WTC11 (cell line): ENCODE data around the gene CXCL8. TPM values are rescaled to one million over a fixed set of nuclear protein-coding genes. Genes with fewer than 3 reads are reported as not detected.

Experiments
- ATAC-seq: fragments of 200-7000 bp; cut with Tn5 transposase; 2 replicates; pipeline ENCODE4 v1.10.0; 2021; ENCODE audit warnings: mild to moderate bottlenecking, moderate library complexity
- CTCF ChIA-PET: fragments of 300-600 bp; sonication (Branson Sonifier 250); formaldehyde crosslinking; loops from one replicate; lab custom pipeline; 2021; ENCODE audit warnings: antibody characterized with exemption; lab: Charles Lee
- POLR2A ChIA-PET: fragments of 350-600 bp; sonication (Branson Sonifier 250); formaldehyde crosslinking; loops from one replicate; lab custom pipeline; 2021; ENCODE audit warnings: antibody characterized with exemption; lab: Charles Lee
- DNase-seq: peaks from one replicate; pipeline ENCODE4 v3.0.0; 2021; ENCODE audit warnings: low spot score
- H3K27ac Mint-ChIP-seq: 2 replicates; pipeline ENCODE4 v1.8.0; 2021; ENCODE audit warnings: mixed read lengths
- H3K27me3 Mint-ChIP-seq: 2 replicates; pipeline ENCODE4 v1.8.0; 2021; ENCODE audit warnings: low read depth, mild to moderate bottlenecking, moderate library complexity, mixed read lengths
- H3K36me3 Mint-ChIP-seq: 2 replicates; pipeline ENCODE4 v1.8.0; 2021; ENCODE audit warnings: mixed read lengths
- H3K4me1 Mint-ChIP-seq: 2 replicates; pipeline ENCODE4 v1.8.0; 2022; ENCODE audit warnings: mixed read lengths
- H3K4me3 Mint-ChIP-seq: 2 replicates; pipeline ENCODE4 v1.8.0; 2021; ENCODE audit warnings: mild to moderate bottlenecking, moderate library complexity, mixed read lengths
- H3K9me3 Mint-ChIP-seq: 2 replicates; pipeline ENCODE4 v1.8.0; 2021; ENCODE audit warnings: mixed read lengths
- JUN ChIP-seq: sonication (generic); formaldehyde crosslinking; IDR thresholded peaks from 2 replicates; pipeline ENCODE4 v1.8.0; 2023; ENCODE audit warnings: mild to moderate bottlenecking, missing genetic modification reagents
- MLX ChIP-seq: sonication (generic); formaldehyde crosslinking; IDR thresholded peaks from 2 replicates; pipeline ENCODE4 v1.8.1; 2023; ENCODE audit warnings: mild to moderate bottlenecking, missing genetic modification reagents, moderate library complexity
- NR1H2 ChIP-seq: sonication (generic); formaldehyde crosslinking; IDR thresholded peaks from 2 replicates; pipeline ENCODE4 v1.9.0; 2021; ENCODE audit warnings: mild to moderate bottlenecking, moderate library complexity, missing genetic modification reagents
- ZNF219 ChIP-seq: sonication (generic); formaldehyde crosslinking; IDR thresholded peaks from 2 replicates; pipeline ENCODE4 v1.8.0; 2023; ENCODE audit warnings: missing genetic modification reagents, mild to moderate bottlenecking, borderline replicate concordance
- ZNF317 ChIP-seq: sonication (generic); formaldehyde crosslinking; IDR thresholded peaks from 2 replicates; pipeline ENCODE4 v1.8.1; 2023; ENCODE audit warnings: low read depth, mild to moderate bottlenecking, moderate library complexity, missing genetic modification reagents, borderline replicate concordance
- ZNF532 ChIP-seq: fragments of 250-450 bp; sonication (Bioruptor Pico); IDR thresholded peaks from 2 replicates; pipeline ENCODE4 v1.9.0; 2021; ENCODE audit warnings: mild to moderate bottlenecking, borderline replicate concordance
- total RNA-seq: library from RNA; stranded (reverse); gene quantifications from 3 replicates; pipeline ENCODE4 v1.2.3, GENCODE V29; 2021
- TF ChIP-seq, protein P1 (sequence below): sonication (generic); formaldehyde crosslinking; IDR thresholded peaks from 2 replicates; pipeline ENCODE4 v1.8.0; 2023; ENCODE audit warnings: mild to moderate bottlenecking, missing genetic modification reagents
- TF ChIP-seq, protein P2 (sequence below): sonication (generic); formaldehyde crosslinking; IDR thresholded peaks from 2 replicates; pipeline ENCODE4 v1.8.1; 2022; ENCODE audit warnings: mild to moderate bottlenecking, missing genetic modification reagents, moderate library complexity, borderline replicate concordance
- TF ChIP-seq, protein P3 (sequence below): sonication (generic); formaldehyde crosslinking; IDR thresholded peaks from 2 replicates; pipeline ENCODE4 v1.8.1; 2023; ENCODE audit warnings: mild to moderate bottlenecking, missing genetic modification reagents

Gene CXCL8
- total RNA-seq, 1 experiment from 2014 or later: not detected

- POLR2A ChIA-PET: no interaction called here
- Mint-ChIP-seq H3K27me3 (no peaks in the 10 kb centered on the region; the same call in 1 of the 2 replicates), H3K4me1 (peaks cover 10% of the 10 kb centered on the region), H3K9me3 (peaks cover 4% of the 10 kb centered on the region; the same call in 1 of the 2 replicates), H3K4me3 (no peak overlapping the region), H3K27ac (no peak overlapping the region), H3K36me3 (no peaks in the 10 kb centered on the region)
- no peak for ATAC-seq
- CTCF ChIA-PET: no interaction called here
- no peak for DNase-seq
- no peak for TF ChIP-seq JUN
These were observed 7.5 kb upstream of the CXCL8 start for GRCh38 chr4:73732759-73733431.

DNA sequence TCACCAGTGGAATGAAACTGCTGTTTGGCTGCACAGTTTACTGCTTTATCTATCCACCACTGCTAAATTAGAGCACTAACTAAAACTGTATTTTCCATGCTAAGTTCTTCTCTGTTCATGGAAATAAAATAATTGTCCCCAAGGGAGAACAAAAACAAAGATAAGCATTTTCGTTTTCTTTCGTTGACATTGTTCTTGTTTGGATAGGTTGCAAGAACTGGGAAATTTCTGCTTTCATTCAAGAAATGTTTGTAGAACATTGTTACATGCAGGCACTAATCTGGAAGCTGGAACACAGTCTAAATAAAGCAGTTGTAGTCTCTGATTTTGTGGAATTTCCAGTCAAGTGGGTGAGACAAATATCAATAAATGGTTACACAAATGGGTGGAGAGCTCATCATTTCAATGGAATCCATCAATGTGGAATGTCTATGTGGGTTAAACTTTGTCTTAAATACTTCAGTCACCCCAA is 5.8 kb upstream of the CXCL8 start:
- ChIA-PET POLR2A (no interaction called here), CTCF (interaction anchor here (0.9 to 1.1 kb wide), 2 partner anchors 231 to 322 kb away, joined by 3 read pairs; no protein-coding TSS in a partner anchor)
- Mint-ChIP-seq H3K27me3 (no peaks in the 10 kb centered on the region; the same call in 1 of the 2 replicates), H3K36me3 (no peaks in the 10 kb centered on the region), H3K27ac (no peak overlapping the region), H3K4me3 (no peak overlapping the region), H3K4me1 (0 out of 2 replicates have a peak, but pooled peaks cover 3% of the 10 kb centered on the region), H3K9me3 (peaks cover 5% of the 10 kb centered on the region; the same call in 1 of the 2 replicates)
- ATAC-seq (no peak), DNase-seq (no peak)
- TF ChIP-seq, protein P1, sequence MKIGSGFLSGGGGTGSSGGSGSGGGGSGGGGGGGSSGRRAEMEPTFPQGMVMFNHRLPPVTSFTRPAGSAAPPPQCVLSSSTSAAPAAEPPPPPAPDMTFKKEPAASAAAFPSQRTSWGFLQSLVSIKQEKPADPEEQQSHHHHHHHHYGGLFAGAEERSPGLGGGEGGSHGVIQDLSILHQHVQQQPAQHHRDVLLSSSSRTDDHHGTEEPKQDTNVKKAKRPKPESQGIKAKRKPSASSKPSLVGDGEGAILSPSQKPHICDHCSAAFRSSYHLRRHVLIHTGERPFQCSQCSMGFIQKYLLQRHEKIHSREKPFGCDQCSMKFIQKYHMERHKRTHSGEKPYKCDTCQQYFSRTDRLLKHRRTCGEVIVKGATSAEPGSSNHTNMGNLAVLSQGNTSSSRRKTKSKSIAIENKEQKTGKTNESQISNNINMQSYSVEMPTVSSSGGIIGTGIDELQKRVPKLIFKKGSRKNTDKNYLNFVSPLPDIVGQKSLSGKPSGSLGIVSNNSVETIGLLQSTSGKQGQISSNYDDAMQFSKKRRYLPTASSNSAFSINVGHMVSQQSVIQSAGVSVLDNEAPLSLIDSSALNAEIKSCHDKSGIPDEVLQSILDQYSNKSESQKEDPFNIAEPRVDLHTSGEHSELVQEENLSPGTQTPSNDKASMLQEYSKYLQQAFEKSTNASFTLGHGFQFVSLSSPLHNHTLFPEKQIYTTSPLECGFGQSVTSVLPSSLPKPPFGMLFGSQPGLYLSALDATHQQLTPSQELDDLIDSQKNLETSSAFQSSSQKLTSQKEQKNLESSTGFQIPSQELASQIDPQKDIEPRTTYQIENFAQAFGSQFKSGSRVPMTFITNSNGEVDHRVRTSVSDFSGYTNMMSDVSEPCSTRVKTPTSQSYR: no peak
- no peak for TF ChIP-seq MLX (CRISPR knock-in tag)
- no peak for TF ChIP-seq ZNF219 (CRISPR knock-in tag)
- TF ChIP-seq, protein P2, sequence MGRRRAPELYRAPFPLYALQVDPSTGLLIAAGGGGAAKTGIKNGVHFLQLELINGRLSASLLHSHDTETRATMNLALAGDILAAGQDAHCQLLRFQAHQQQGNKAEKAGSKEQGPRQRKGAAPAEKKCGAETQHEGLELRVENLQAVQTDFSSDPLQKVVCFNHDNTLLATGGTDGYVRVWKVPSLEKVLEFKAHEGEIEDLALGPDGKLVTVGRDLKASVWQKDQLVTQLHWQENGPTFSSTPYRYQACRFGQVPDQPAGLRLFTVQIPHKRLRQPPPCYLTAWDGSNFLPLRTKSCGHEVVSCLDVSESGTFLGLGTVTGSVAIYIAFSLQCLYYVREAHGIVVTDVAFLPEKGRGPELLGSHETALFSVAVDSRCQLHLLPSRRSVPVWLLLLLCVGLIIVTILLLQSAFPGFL (CRISPR knock-in tag): no peak
- TF ChIP-seq, protein P3, sequence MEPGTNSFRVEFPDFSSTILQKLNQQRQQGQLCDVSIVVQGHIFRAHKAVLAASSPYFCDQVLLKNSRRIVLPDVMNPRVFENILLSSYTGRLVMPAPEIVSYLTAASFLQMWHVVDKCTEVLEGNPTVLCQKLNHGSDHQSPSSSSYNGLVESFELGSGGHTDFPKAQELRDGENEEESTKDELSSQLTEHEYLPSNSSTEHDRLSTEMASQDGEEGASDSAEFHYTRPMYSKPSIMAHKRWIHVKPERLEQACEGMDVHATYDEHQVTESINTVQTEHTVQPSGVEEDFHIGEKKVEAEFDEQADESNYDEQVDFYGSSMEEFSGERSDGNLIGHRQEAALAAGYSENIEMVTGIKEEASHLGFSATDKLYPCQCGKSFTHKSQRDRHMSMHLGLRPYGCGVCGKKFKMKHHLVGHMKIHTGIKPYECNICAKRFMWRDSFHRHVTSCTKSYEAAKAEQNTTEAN (CRISPR knock-in tag): no peak
- no peak for TF ChIP-seq ZNF532 (CRISPR knock-in tag)
- TF ChIP-seq ZNF317 (CRISPR knock-in tag): no peak
- no peak for TF ChIP-seq NR1H2 (CRISPR knock-in tag)
